Putamen (tissue), 1 donor: ENCODE data around the gene GEMIN4.

Experiments
- DNase-seq: peaks from one replicate; pipeline ENCODE4 v3.0.0-alpha.2; 2016; ENCODE audit warnings: low spot score

Gene GEMIN4

GRCh38 chr17:742147-742793 lies 9.8 kb downstream of the GEMIN4 start:
- DNase-seq, result no peak

- peak; percentile 18 for DNase-seq
Measured at GRCh38 chr17:740240-741017, 11.6 kb downstream of the GEMIN4 start.

GRCh38 chr17:737561-738113 lies 14.4 kb downstream of the GEMIN4 start:
- DNase-seq, result no peak

- no peak for DNase-seq
Measured at GRCh38 chr17:733743-734142, 18.3 kb downstream of the GEMIN4 start.

- peak; percentile 17 for DNase-seq
Measured at GRCh38 chr17:732902-733720, 19.0 kb downstream of the GEMIN4 start.

- peak; percentile 29 for DNase-seq
Measured at GRCh38 chr17:732067-732901, 19.8 kb downstream of the GEMIN4 start, which contains the start of gene TLCD3A. TLCD3A (plus strand) TSS chr17:732596; CDS start chr17:732648, 52 bp downstream.

- no peak for DNase-seq
Measured at GRCh38 chr17:731644-732066, 20.4 kb downstream of the GEMIN4 start.

GRCh38 chr17:728911-729310 lies 23.2 kb downstream of the GEMIN4 start:
- no peak for DNase-seq

- DNase-seq, result no peak
Measured at GRCh38 chr17:726271-726919, 25.7 kb downstream of the GEMIN4 start.

- no peak for DNase-seq
Measured at GRCh38 chr17:725746-726145, 26.3 kb downstream of the GEMIN4 start.

GRCh38 chr17:725084-725483 lies 27.0 kb downstream of the GEMIN4 start:
- DNase-seq, result no peak

GRCh38 chr17:721540-721937 lies 30.5 kb downstream of the GEMIN4 start:
- DNase-seq, result no peak

- no peak for DNase-seq
Measured at GRCh38 chr17:720706-721539, 31.1 kb downstream of the GEMIN4 start.

- DNase-seq, result no peak
Measured at GRCh38 chr17:718075-718474, 34.0 kb downstream of the GEMIN4 start.

GRCh38 chr17:708132-708531 lies 43.9 kb downstream of the GEMIN4 start:
- no peak for DNase-seq

- DNase-seq, result no peak
Measured at GRCh38 chr17:705863-706262, 46.2 kb downstream of the GEMIN4 start.

- no peak for DNase-seq
Measured at GRCh38 chr17:705011-705410, 47.1 kb downstream of the GEMIN4 start.

- no peak for DNase-seq
Measured at GRCh38 chr17:704111-704864, 47.8 kb downstream of the GEMIN4 start.
